DMS79 treated with DMSO at 0.1 percent for 48 hours (cell line): ENCODE measurements around the gene TMA7.
"Not testable (repeated sequence)": the region's sequence is repeated elsewhere in the genome, so short reads cannot be mapped to it uniquely, and the experiment has no call there.

Experiments used
- DNase-seq: peaks from one replicate; lab custom pipeline; 2025; lab: John Stamatoyannopoulos, UW

TMA7 gene

GRCh38 chr3:48439820-48440589 is at the start of gene TMA7, which contains the start of gene CCDC51:
Gene TMA7, plus strand, starts transcription at chr3:48440257. Its CDS starts 40 bp downstream, at chr3:48440297.
Gene CCDC51, minus strand, starts transcription at chr3:48440119. Its CDS starts 4,991 bp downstream, at chr3:48435128.
- DNase-seq = peak; percentile 88

- DNase-seq = no peak
These were observed 45.7 kb upstream of the TMA7 start for GRCh38 chr3:48394391-48394790.

- DNase-seq = no peak
These were observed 44.3 kb upstream of the TMA7 start for GRCh38 chr3:48395714-48396113.

GRCh38 chr3:48397767-48398681 is 42.0 kb upstream of the TMA7 start:
- DNase-seq = no peak

- DNase-seq = no peak
These were observed 41.2 kb upstream of the TMA7 start for GRCh38 chr3:48398701-48399386.

GRCh38 chr3:48399387-48400172 is 40.5 kb upstream of the TMA7 start:
- no peak for DNase-seq

GRCh38 chr3:48400824-48401433 is 39.1 kb upstream of the TMA7 start:
- peak; percentile 19 for DNase-seq

- DNase-seq = not testable (repeated sequence)
These were observed 38.6 kb upstream of the TMA7 start for GRCh38 chr3:48401434-48401901.

GRCh38 chr3:48402281-48402732 is 37.8 kb upstream of the TMA7 start:
- no peak for DNase-seq

- no peak for DNase-seq
These were observed 37.1 kb upstream of the TMA7 start for GRCh38 chr3:48402907-48403306.

- no peak for DNase-seq
These were observed 36.3 kb upstream of the TMA7 start for GRCh38 chr3:48403533-48404439.

- DNase-seq = no peak
These were observed 35.4 kb upstream of the TMA7 start for GRCh38 chr3:48404440-48405342.

- DNase-seq = no peak
These were observed 34.6 kb upstream of the TMA7 start for GRCh38 chr3:48405343-48405881.

- no peak for DNase-seq
These were observed 34.1 kb upstream of the TMA7 start for GRCh38 chr3:48405971-48406370.

- DNase-seq = no peak
These were observed 33.3 kb upstream of the TMA7 start for GRCh38 chr3:48406443-48407431.

- DNase-seq = no peak
These were observed 32.4 kb upstream of the TMA7 start for GRCh38 chr3:48407542-48408099.

GRCh38 chr3:48408823-48409281 is 31.2 kb upstream of the TMA7 start:
- DNase-seq = no peak
